ENCODE results near the gene NKRF.
"Not testable (repeated sequence)": the region's sequence is repeated elsewhere in the genome, so short reads cannot be mapped to it uniquely, and the experiment has no call there.

NKRF gene

DNA sequence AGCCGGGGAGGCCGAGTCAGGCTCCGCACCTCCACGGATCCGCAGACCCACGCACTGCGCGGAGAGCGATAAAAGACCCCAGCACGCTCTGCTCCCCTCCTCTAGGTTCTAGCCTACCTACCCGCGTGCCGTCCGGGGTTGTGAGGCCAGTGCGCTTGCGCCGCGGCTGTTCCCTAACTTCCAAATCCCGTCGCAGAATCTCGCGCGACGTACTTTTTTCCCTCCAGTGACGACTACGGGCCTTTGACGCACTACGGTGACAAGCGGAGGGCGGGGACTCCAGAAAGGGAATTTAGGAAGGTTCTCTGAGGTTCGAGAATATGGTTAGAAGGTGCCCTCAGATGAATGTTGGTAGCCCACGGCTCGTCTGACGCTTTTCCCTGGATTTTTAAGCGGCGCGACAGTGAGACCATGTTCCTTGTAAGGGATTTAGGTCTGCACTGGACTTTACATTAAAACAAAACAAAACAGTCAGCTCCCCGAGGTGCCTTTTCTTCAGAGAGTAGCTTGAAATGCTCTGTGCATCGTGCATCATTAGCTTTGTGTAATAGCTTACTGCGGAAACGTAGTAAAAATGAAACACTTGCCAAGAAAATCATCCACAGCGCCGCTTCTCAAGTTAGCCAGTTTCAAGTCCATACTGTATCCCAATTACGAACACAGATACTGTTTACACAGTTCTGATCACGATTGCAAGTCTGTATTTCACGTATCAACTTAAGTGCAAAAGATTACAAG is at the start of gene NKRF:
NKRF (minus strand) TSS at position 145 of the 738 bp plus-strand sequence.
- peak; percentile 86 for DNase-seq

DNA sequence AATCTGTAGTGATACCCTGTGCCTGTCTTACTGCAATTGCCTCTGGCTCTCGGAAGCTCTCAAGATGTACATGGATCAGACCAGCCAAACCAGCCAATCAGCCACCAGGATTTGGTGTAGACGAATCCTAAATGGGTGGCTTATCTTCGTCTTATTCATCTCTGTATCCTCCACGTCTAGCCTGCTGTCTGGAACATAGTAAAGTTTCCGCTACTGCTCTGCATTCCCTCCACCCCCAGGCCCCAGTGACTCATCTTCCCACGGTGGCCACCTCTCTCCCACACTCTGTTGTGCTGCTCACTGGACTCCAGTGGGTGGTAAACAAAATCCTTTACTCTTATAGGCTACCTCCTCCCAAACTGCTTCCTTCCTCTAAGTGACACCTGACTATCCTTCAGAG is 48.9 kb upstream of the NKRF start:
- DNase-seq: peak; percentile 55

DNA sequence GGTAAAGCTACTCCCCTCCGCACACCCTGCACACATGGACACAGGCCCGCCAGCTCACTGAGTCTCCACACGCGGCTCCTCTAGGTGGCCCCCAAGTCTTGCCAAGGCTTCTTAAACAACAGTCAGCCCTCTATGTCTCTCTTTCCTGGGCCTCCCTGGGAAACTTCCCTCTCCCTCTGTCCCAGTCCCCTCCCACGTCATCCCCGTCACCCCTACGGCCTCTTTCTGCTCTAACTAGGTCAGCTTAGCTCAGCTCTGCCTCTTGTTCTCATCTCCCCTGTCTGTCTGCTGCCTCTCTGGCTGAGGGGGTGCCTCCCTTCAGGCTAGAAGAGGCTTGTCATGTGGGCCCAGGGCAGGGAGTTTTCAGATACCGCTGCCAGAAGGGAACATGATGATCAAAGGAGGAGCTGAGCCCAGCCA is 47.9 kb upstream of the NKRF start:
- no peak for DNase-seq

DNA sequence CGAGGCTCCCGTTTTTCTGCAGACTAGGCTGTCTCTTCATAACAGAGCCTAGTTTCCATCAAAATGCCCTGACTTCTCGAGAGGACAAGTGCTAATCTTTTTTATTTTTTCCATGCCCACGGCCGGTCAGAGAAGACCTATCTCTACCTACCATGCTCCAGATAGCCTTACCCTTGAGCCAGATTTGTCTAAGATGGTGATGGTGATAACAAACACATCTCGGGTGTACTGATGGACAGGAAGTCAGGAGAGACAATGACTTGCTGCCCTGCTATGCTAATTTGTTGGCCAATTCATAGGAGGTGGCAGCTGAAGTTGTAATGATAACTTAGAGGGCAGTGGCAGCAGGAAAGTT is 42.2 kb upstream of the NKRF start:
- no peak for DNase-seq

DNA sequence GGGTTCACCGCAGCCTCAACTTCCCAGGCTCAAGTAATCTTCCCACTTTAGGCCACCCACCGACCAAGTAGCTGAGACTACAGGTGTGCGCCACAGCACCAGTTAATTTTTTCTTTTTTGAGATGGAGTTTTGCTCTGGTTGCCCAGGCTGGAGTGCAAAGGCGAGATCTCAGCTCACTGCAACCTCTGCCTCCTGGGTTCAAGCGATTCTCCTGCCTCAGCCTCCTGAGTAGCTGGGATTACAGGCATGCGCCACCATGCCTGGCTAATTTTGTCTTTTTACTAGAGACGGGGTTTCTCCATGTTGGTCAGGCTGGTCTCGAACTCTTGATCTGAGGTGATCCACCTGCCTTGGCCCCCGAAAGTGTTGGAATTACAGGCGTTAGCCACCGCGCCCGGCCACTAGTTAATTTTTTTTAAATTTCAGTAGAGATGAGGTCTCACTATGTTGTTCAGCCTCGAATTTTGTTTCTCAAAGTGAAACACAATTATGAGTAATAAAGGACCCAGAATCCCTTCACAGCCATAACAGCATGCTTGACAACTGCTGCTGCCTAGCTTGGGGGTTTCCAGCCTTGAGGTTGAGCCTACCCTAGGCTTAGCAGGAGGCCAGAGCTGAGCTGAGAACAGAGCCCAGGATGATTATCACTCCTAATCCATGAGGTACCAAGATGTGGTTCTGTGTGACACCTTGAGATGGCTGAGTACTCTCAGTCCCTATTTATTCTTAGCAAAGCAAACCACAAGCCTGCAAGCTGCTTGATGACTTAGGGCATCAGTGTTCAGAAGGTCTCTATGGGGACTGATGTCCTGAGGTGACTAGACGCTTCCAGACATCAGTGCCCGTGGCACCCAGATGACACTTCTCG is 41.6 kb upstream of the NKRF start:
- DNase-seq: peak; percentile 5

DNA sequence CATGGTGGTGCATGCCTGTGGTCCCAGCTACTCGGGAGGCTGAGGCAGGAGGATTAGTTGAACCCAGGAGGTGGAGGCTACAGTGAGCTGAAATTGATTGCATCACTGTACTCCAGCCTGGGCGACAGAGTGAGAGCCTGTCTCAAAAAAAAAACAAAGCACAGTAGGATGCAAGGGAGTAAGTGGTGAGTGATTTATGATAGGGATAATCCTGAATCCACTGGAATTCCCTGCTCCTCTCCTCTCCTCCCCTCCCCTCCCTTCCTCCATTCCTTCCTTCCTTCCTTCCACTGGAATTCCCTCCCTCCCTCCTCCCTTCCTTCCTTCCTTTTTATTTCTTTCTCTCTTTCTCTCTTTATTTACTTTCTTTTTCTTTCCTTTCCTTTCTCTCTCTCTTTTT is 40.9 kb upstream of the NKRF start:
- no peak for DNase-seq

DNA sequence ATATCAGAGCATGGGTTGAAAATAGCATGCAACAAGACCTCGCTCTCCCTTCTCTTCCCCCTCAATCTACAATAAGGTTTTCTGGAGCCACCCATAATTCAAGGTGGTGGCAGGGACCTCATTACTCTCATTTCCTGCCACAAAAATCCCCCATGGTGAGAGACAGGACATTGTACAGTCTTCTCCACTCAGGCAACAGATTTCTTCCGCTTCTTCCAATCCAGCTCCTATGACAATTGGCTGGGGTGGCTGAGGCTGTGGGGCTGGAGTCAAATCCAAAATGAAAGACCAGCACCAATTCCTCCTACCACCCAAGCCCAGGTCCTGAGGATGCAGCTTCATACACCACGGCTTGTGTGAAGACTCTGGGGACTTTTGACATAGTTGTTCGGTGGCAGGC is 40.3 kb upstream of the NKRF start:
- no peak for DNase-seq

DNA sequence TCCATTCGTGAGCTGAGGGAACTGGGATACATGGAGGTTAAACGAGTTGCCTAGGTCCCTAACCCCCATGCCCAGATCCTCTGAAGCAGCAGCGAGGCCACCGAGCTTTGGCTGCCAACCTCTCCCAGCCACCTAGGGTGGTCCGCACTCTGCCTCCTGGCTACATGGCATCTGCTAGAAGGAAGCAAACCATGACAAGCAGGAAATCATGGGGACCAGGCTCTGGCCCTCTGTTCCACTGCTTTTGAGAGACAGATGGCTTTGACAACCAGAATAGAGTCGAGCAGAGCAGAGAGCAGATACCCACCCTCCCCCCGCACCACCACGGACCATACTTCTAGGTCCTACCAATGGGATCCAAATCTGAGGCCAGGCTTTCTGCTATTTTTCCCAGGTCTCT is 37.5 kb upstream of the NKRF start:
- no peak for DNase-seq

DNA sequence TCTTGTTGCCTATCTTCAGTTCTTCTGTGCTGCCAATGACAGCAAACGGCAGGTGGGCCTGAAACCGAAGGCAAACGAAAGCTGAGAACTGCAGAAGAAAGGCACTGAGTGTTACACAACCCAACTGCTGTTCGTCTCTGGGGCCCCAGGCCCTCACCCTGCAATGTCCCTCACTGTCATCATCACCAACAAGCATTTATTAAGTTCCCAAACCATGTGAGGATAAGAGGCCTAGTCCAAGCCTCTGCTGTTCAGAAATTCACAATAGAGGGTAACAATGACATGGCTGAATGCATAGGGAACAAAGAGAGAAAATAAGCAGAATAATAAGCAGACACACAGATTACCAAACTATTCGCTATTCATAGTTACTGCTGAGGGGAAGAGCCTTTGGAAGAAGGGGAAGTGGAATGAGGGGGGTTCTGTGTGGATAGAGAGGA is 34.5 kb upstream of the NKRF start:
- no peak for DNase-seq

DNA sequence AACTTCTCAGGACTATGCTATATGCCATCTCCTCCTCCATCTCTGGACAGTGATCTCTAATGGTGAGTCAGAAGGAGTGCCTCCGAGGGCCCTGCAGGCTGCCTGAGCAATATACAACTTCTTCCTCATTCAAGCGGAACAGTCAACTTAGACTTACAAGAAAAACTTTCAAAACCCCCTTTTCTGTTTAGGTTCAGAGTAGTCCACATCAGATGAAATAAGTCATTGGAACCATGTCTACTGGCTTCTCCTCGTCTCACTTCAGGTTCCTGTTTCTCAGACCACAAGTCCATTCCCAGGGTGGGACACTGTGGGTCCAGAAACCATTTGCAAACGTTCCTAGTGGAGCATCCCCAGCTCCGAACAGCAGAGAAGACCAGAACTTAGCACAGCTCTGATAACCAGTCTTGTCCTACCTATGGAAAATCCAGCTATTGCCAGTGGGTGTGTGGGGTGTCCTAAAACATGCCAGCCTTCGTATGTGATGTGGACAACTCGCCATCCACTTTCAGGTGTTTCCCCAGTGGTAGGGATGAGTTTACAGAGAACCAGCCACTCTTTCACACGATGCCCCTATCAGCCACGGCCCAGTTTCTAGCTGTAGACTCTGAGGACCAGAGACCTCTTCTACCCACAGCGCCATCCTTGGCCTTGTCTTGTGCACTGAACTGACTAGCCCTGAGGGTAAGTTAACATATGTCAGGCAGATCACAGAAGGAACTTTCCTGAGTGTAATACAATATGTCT is 32.7 kb upstream of the NKRF start:
- DNase-seq: no peak

DNA sequence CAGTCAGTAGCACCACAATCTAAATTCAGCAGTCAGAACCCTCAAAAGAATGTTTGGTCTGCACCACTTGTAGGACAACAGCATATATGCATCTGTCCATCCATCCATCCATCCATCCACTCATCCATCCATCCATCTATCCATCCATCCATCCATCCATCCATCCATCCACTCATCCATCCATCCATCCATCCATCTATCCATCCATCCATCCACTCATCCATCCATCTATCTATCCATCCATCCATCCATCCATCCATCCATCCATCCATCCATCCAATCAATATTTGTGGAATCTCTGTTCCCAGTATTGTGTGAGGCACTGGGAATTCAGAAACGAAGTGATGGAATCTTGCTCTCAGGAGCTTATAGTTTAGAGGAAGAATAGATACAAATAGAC is 31.2 kb upstream of the NKRF start:
- DNase-seq: not testable (repeated sequence)

DNA sequence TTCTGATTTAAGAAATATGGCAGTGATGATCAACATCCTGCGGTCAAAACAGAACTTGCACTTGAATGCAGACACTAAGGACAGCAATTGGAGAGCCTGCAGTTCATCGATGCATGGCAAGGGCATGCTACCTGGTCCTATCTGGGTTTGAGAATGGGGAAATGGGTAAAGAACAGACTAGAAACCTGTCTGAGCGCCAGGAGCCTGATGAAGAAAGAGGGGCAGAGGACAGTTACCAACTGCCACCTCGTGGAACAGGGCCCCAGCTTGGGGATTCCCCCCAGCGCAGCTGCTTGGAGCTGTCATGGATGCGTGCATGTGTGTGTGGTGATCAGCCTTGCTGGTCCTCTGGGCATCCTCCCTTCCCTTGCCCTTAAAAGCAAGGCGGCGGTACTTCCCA is 30.2 kb upstream of the NKRF start:
- no peak for DNase-seq

DNA sequence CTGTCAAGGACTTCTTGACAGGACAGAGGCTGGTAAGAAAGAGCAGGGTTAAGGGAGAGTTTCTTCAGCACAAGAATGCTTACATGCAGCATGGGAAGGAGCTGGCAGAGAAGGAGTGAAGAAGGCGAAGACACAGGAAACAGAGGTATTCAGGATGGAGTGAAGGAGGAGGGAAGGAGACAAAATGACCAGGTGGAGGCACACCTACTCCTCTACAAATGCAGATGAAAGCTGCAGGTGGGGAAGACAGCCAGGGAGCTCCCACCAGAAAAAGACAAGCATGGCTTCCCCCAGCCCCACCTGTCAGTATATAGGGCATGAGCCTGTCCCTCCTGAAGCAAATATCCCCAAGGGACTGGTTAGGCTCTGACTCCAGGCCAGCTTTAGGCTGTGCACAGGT is 29.6 kb upstream of the NKRF start:
- no peak for DNase-seq

DNA sequence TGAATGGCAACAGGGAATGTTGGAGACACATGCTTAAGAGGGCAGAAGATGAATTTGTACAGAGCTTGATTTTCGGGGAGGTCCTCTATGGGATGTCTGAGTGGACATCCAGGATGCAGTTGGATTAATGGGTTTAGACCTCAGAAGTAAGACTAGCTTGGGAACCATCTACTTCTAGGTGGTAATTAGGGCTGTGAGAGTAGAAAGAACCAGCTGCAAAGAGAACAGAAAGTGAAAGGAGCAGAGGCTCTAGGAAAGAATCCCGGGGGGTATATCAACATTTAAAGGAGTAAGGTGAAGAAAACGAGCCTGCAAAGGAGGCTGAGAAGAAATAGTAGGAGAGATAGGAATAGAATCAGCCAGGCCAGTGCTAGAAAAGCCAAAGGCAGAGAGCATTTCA is 29.0 kb upstream of the NKRF start:
- DNase-seq: no peak

DNA sequence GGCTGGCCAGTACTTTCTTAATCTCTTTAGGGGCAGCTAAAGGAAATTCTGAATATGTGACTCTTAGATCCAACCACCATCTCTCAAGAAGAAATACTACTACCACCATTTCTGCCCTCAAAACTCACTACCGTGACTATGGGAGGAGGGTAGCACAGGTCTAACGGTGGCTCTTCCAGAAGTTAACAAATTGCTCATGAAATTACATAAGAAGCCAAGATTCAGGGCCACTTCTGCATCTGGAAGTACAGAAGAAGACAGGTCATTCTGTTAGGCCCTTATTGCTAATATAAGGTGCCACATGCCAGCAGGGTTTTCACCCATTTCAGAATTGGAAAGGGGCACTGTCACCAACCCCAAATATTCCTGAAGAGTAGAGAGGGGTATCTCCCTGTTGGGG is 19.6 kb upstream of the NKRF start:
- no peak for DNase-seq

DNA sequence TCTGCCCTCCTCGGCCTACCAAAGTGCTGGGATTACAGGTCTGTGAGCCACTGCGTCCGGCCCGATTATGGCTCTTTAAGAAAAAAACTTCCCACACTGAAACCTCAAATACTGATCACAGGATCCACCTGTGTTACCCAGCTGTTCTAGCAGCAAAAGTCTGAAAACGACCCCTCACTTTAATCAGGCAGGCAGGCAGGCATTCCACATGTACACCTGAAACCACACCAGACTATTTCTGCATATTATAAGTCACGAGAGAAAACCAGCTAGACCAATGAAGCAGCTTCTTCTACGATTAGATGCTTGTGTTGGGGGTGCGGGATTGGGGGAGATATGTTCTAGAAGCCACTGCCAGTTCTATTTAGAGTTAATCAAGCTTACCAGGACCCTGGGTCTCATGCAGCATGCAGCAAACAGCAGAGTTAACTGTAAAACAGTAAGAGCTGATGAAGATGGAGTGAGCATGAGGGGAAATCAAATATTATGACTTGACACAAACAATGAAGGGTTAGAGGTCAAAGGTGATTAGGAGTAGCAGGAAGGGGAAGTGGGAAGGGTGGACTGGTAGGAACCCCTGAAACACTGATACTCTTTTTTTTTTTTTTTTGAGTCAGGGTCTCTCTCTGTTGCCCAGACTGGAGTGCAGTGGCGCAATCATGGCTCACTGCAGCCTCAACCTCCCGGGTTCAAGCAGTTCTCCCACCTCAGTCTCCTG is 18.9 kb upstream of the NKRF start:
- no peak for DNase-seq

DNA sequence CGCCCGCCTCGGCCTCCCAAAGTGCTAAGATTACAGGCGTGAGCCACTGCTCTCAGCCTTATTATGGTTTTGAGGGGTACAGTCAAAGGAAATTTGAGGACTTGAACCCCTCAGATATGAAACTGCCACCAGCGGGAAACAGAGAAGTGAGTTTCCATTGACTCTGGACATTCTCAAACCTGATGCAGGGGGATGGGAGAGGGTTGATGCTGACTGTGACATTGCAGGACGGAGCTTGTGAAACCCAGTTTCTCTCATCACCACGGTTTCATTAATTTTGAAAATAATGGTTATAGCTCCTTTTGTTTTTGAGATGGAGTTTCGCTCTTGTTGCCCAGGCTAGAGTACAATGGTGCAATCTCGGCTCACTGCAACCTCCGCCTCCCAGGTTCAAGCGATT is 18.2 kb upstream of the NKRF start:
- no peak for DNase-seq

DNA sequence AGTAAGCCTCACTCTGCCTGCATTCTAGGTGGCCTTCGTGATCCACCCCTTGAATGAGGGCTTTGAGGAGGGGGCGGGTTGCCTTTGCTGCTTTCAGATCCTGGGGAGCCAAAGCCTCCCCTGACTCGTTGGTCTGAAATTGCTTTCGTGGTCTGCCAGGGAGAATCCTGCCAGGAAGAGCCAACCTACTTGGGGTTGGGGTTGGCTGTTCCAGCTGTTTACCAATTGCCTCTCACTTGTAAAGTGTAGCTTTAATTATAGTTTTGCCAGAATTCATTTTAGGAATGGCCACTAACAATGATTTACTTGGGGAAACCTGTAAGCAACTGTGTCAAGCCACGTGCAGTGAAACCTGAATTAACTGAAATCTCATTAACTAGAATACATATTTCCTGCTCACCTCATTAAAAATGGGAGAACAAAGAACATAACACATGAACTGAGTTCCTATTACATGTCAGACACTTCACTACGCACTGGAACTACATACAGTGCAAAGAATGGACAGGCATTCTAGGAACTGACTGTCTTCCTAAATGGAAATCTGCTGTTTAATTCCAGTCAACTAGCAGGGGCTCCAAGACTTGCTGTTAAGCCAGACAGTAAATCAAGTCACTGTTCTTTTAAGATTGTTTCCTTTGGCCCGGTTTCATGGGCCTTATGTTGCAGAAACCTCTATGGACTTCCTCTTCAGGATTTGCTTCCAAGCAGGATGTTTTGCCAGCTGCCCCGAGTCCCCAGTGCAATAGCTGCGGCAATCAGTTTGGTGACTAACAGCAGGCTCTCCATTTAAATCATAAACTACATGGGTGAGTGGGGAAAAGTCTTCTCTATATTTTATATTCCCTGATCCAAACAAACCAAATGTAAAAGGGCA is 16.4 kb upstream of the NKRF start:
- no peak for DNase-seq

DNA sequence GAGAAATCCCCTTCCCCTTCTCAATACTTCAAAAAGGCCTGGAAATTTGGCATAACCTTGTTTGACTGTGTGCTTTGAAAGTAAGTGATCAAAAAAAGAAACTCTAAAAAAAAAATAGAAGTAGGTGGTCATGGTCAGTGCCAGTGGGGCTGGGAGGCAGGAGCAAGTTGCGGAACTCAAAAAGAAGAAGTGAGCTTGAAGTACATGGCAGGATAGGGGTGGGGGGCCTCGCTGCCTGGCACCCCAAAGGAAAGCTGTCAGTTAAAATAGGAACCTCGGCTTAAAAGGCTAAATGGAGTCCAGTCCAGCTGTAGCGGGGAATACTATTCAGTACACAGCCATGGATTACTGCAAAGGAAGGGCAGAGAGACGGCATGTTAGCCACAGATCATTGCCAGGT is 12.2 kb upstream of the NKRF start:
- DNase-seq: no peak

DNA sequence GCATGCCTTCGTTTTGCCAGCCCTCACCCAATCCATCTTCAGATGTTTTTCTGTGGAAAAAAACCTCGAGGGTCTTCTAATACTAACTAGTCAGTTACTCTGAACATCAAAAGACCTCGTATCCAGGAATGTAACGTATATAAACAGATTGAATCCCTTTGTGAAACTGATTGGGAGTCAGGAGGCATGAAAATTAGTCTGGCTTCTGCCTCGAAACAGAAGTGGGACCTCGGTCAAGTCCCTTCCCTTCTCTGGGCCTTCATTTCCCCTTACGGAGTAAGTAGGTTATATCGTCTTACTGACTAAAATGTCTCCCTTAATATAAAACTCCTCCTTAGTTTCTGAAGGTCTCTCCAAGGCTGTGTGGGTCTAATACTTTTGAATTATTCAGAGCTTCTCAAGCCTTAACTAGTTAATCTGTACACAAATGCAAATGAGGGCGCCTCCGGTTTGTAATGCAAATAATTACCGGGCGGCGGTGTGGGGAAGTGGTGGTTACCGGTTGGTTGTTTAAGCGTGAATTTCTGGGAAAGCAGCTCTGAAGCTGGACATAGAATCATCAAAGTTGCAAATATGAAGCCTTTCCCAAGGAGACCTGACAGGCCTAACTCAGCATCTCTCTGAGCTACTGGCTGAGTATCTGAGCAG is 11.4 kb upstream of the NKRF start:
- DNase-seq: no peak

DNA sequence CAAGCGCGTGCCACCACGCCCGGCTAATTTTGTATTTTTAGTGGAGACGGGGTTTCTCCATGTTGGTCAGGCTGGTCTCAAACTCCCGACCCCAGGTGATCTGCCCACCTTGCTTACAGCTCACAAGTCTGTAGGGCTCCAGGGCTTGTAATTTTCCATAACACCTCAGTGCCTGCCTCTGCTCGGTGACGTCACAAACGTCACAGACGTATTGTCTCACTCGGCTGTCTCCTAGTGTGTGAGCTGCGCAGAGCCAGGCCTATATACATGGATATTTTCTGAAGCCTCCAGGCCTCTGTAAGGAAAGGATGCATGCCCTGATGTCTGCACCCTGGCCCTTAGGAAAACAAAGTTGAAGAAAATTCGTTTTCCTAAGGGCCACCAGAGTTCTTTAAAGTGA is 8.6 kb upstream of the NKRF start:
- no peak for DNase-seq

DNA sequence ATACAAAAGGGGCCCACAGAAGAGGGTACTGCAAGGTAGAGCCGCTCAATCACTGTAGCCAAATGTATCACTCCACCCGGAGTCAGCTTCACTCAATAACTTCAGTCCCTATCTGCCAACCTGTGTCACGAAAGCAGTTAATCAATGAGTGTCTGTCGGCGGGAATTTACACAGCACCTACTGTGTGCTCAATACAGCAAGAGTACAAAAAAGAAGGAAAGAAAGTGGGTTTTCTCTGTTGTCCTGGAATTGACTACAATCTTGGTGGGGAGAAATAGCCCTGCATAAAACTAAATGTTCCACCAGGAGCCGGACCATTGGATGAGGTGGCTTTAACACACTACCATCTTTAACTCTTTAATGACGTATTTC is 780 bp upstream of the NKRF start:
- DNase-seq: no peak

Data from activated T-cell treated with anti-CD3 and anti-CD28 coated beads for 4 hours (primary cell).